SK-N-SH (cell line): ENCODE results near the gene PCED1B. TPM values are rescaled to one million over a fixed set of nuclear protein-coding genes. Genes with fewer than 3 reads are reported as not detected.
"Not testable (repeated sequence)": the region's sequence is repeated elsewhere in the genome, so short reads cannot be mapped to it uniquely, and the experiment has no call there.

ENCODE experiments used
- CTCF ChIA-PET: fragments of 300-600, 350-600 bp; formaldehyde crosslinking; extraction: SDS; loops from one replicate; lab custom pipeline; 2021; lab: Yijun Ruan, JAX
- POLR2A ChIA-PET: fragments of 350-600 bp; sonication (Branson Sonifier 250); formaldehyde crosslinking; extraction: SDS; loops from one replicate; lab custom pipeline; 2020; ENCODE audit warnings: antibody characterized with exemption, inconsistent platforms; lab: Yijun Ruan, JAX
- DNase-seq: peaks from one replicate; pipeline ENCODE4 v3.0.0; 2012
- H2AFZ ChIP-seq: fragments of 200-600 bp; sonication (generic); 2 replicates; pipeline ENCODE4 v1.8.1; 2016; ENCODE audit warnings: antibody characterized with exemption, mild to moderate bottlenecking, low read depth
- H3F3A ChIP-seq: fragments of 200-600 bp; sonication (generic); replicated peaks from 2 replicates; pipeline ENCODE3; 2016; ENCODE audit warnings: antibody characterized with exemption, mild to moderate bottlenecking; ENCODE audit not compliant: insufficient read depth
- H3K27ac ChIP-seq, 2 experiments: fragments of 200-500 bp in 1 of 2; fragments of 200-600 bp in 1 of 2; sonication (Bioruptor generic) in 1 of 2; sonication (generic), shearing (Covaris generic) in 1 of 2; 2 replicates each; pipeline versions ENCODE4 v1.5.1 to v1.6.1; 2014 to 2016; ENCODE audit warnings: low read depth in 2 of 2, inconsistent platforms in 1 of 2, low read length in 1 of 2, mild to moderate bottlenecking in 1 of 2, mixed read lengths in 1 of 2
- H3K27me3 ChIP-seq: fragments of 200-600 bp; sonication (generic), shearing (Covaris generic); 2 replicates; pipeline ENCODE4 v1.6.1; 2016; ENCODE audit warnings: mixed run types; ENCODE audit not compliant: insufficient read depth
- H3K36me3 ChIP-seq, 2 experiments: fragments of 200-500 bp in 1 of 2; fragments of 200-600 bp in 1 of 2; sonication (Bioruptor generic) in 1 of 2; sonication (generic) in 1 of 2; replicated peaks in 1 of 2; 2 replicates each; pipeline versions ENCODE3 to v1.5.1; 2014 to 2016; ENCODE audit warnings: low read length in 1 of 2, mild to moderate bottlenecking in 1 of 2; ENCODE audit not compliant: insufficient read depth in 2 of 2, control insufficient read depth in 1 of 2
- H3K4me1 ChIP-seq, 2 experiments: fragments of 200-500 bp in 1 of 2; fragments of 200-600 bp in 1 of 2; sonication (Bioruptor generic) in 1 of 2; sonication (generic), shearing (Covaris generic) in 1 of 2; 2 replicates each; pipeline versions ENCODE4 v1.5.1 to v1.6.1; 2014 to 2016; ENCODE audit warnings: low read depth in 1 of 2, low read length in 1 of 2, mixed run types in 1 of 2; ENCODE audit not compliant: insufficient read depth in 2 of 2, control insufficient read depth in 1 of 2
- H3K4me2 ChIP-seq: fragments of 200-600 bp; sonication (generic), shearing (Covaris generic); 2 replicates; pipeline ENCODE4 v1.6.1; 2017; ENCODE audit warnings: mixed run types
- H3K4me3 ChIP-seq, 2 experiments: fragments of 200-500 bp in 1 of 2; fragments of 200-600 bp in 1 of 2; sonication (Bioruptor generic) in 1 of 2; sonication (generic), shearing (Covaris generic) in 1 of 2; 2 replicates each; pipeline versions ENCODE4 v1.5.1 to v1.8.1; 2014 to 2016; ENCODE audit warnings: low read depth in 2 of 2, inconsistent platforms in 1 of 2, low read length in 1 of 2, mild to moderate bottlenecking in 1 of 2, mixed read lengths in 1 of 2, moderate library complexity in 1 of 2
- H3K79me2 ChIP-seq: fragments of 200-600 bp; sonication (generic); 2 replicates; pipeline ENCODE4 v1.8.1; 2017; ENCODE audit warnings: mild to moderate bottlenecking; ENCODE audit not compliant: insufficient read depth
- H3K9ac ChIP-seq: fragments of 200-600 bp; sonication (generic); 2 replicates; pipeline ENCODE4 v1.6.1; 2017; ENCODE audit warnings: mixed run types
- H3K9me2 ChIP-seq: fragments of 200-600 bp; sonication (generic); 2 replicates; pipeline ENCODE4 v1.6.1; 2017; ENCODE audit warnings: mixed run types
- H3K9me3 ChIP-seq: fragments of 200-600 bp; sonication (generic); 2 replicates; pipeline ENCODE4 v1.6.1; 2017; ENCODE audit warnings: mixed run types, mild to moderate bottlenecking, moderate library complexity
- H4K20me1 ChIP-seq: fragments of 200-600 bp; sonication (generic); 2 replicates; pipeline ENCODE4 v1.6.1; 2017; ENCODE audit warnings: mild to moderate bottlenecking, mixed run types; ENCODE audit not compliant: insufficient read depth
- CHD2 ChIP-seq: fragments of 150-350 bp; IDR thresholded peaks from 2 replicates; pipeline ENCODE4 v1.6.1; 2018; ENCODE audit warnings: low read length; ENCODE audit not compliant: partially characterized antibody
- ELF1 ChIP-seq: IDR thresholded peaks from 2 replicates; pipeline ENCODE4 v1.4.0; 2012
- FOXM1 ChIP-seq: IDR thresholded peaks from 2 replicates; pipeline ENCODE4 v1.4.0; 2012; ENCODE audit warnings: low read depth, mild to moderate bottlenecking
- JUND ChIP-seq: IDR thresholded peaks from 2 replicates; pipeline ENCODE4 v1.4.0; 2012
- MXI1 ChIP-seq: IDR thresholded peaks from 2 replicates; pipeline ENCODE4 v1.6.1; 2012; ENCODE audit warnings: mild to moderate bottlenecking, low read depth, low read length, improper control_type of control experiment
- RAD21 ChIP-seq: IDR thresholded peaks from 2 replicates; pipeline ENCODE4 v1.6.1; 2012; ENCODE audit warnings: mild to moderate bottlenecking, low read length
- RCOR1 ChIP-seq: fragments of 150-350 bp; IDR thresholded peaks from 2 replicates; pipeline ENCODE4 v1.6.1; 2017; ENCODE audit warnings: antibody characterized with exemption, low read length
- RFX5 ChIP-seq: IDR thresholded peaks from 2 replicates; pipeline ENCODE4 v1.6.1; 2012; ENCODE audit warnings: mild to moderate bottlenecking, improper control_type of control experiment, low read length
- RXRA ChIP-seq: IDR thresholded peaks from 2 replicates; pipeline ENCODE4 v1.4.0; 2012; ENCODE audit warnings: low read depth, mild to moderate bottlenecking, borderline replicate concordance
- SMC3 ChIP-seq: IDR thresholded peaks from 2 replicates; pipeline ENCODE4 v1.6.1; 2012; ENCODE audit warnings: low read depth, low read length, improper control_type of control experiment
- WGBS: methylation state at CpG from one replicate; pipeline ENCODE4 v1.1.6; 2017; ENCODE audit warnings: low lambda C conversion rate; 5-methylcytosine and 5-hydroxymethylcytosine counted together
- polyA plus RNA-seq, 3 experiments: library from polyadenylated mRNA; depleted of rRNA; stranded (reverse); fragments of >200 nt; gene quantifications; 2 replicates each; pipeline ENCODE4 v1.2.3, GENCODE V29; 2012

PCED1B gene
- polyA plus RNA-seq, 1 of the 3 experiments (the other 2 are of a cell fraction) = 0.21 TPM

GRCh38 chr12:47166365-47166764, 86.9 kb downstream of the PCED1B start:
- no peak overlapping the region for H3K9ac ChIP-seq
- no peak overlapping the region for H3K4me3 ChIP-seq
- H3K4me2 ChIP-seq = no peak overlapping the region
- H3F3A ChIP-seq = no peaks in the 10 kb centered on the region
- WGBS = 0% methylated on average over 1 of the region's 1 CpG
- ChIA-PET POLR2A (no interaction called here), CTCF (interaction anchor here (0.6 kb wide), 1 partner anchor 122 kb away, joined by 3 read pairs; no protein-coding TSS in a partner anchor)
- no peak overlapping the region for H2AFZ ChIP-seq
- no peak for TF ChIP-seq CHD2
- TF ChIP-seq FOXM1 = no peak
- TF ChIP-seq RCOR1 = no peak
- no peak for TF ChIP-seq RAD21
- TF ChIP-seq RFX5 = no peak
- no peak for TF ChIP-seq SMC3
- no peak for TF ChIP-seq ELF1
- no peak for TF ChIP-seq JUND
- no peak for TF ChIP-seq MXI1
- TF ChIP-seq RXRA = no peak
- H3K27ac ChIP-seq = no peak overlapping the region
- H3K4me1 ChIP-seq = no peaks in the 10 kb centered on the region
- 0 out of 2 replicates have a peak, but pooled peaks cover 2% of the 10 kb centered on the region for H3K9me2 ChIP-seq
- H3K36me3 ChIP-seq = no peaks in the 10 kb centered on the region
- H3K27me3 ChIP-seq = no peaks in the 10 kb centered on the region
- H3K79me2 ChIP-seq = no peaks in the 10 kb centered on the region
- no peaks in the 10 kb centered on the region for H4K20me1 ChIP-seq
- DNase-seq = no peak
- no peaks in the 10 kb centered on the region for H3K9me3 ChIP-seq

- H3K9me3 ChIP-seq, H3K4me2 ChIP-seq, H3K4me1 ChIP-seq, POLR2A ChIA-PET, H3F3A ChIP-seq, H3K27ac ChIP-seq, H4K20me1 ChIP-seq, H3K9ac ChIP-seq, CTCF ChIA-PET, H2AFZ ChIP-seq, H3K9me2 ChIP-seq, H3K27me3 ChIP-seq, H3K79me2 ChIP-seq, H3K36me3 ChIP-seq, H3K4me3 ChIP-seq, DNase-seq: not testable (repeated sequence)
- WGBS = 43% methylated on average over 15 of the region's 16 CpGs
These were observed 90.9 kb downstream of the PCED1B start for GRCh38 chr12:47170281-47170680.

GRCh38 chr12:47178014-47178413, 98.6 kb downstream of the PCED1B start:
- H4K20me1 ChIP-seq = no peaks in the 10 kb centered on the region
- no peaks in the 10 kb centered on the region for H3K36me3 ChIP-seq
- TF ChIP-seq RFX5 = no peak
- TF ChIP-seq RAD21 = no peak
- H3K4me3 ChIP-seq = no peak overlapping the region
- H2AFZ ChIP-seq = no peak overlapping the region
- H3K9ac ChIP-seq = no peak overlapping the region
- 3% methylated on average over 3 of the region's 3 CpGs for WGBS
- H3K4me1 ChIP-seq = no peaks in the 10 kb centered on the region
- DNase-seq = no peak
- H3K9me3 ChIP-seq = no peaks in the 10 kb centered on the region
- POLR2A ChIA-PET = no interaction called here
- no peaks in the 10 kb centered on the region for H3K79me2 ChIP-seq
- CTCF ChIA-PET = no interaction called here
- H3F3A ChIP-seq = no peaks in the 10 kb centered on the region
- no peaks in the 10 kb centered on the region for H3K9me2 ChIP-seq
- H3K4me2 ChIP-seq = no peak overlapping the region
- no peak overlapping the region for H3K27ac ChIP-seq
- no peaks in the 10 kb centered on the region; the same call in 1 of the 2 replicates for H3K27me3 ChIP-seq

GRCh38 chr12:47182164-47182938, 102.9 kb downstream of the PCED1B start:
- H3K27ac ChIP-seq, DNase-seq, H3K36me3 ChIP-seq, H2AFZ ChIP-seq, H3F3A ChIP-seq, H4K20me1 ChIP-seq, POLR2A ChIA-PET, H3K4me2 ChIP-seq, H3K4me1 ChIP-seq, H3K9ac ChIP-seq, H3K9me3 ChIP-seq, H3K9me2 ChIP-seq, H3K4me3 ChIP-seq, H3K79me2 ChIP-seq: not testable (repeated sequence)
- WGBS = 15% methylated on average over 11 of the region's 11 CpGs
- CTCF ChIA-PET = interaction anchor here (1.4 kb wide), 1 partner anchor 14 kb away, joined by 3 read pairs; no protein-coding TSS in a partner anchor
- H3K27me3 ChIP-seq = peaks cover 10% of the 10 kb centered on the region
